GM21717 (cell line): ENCODE results near the gene CC2D1A.

Source experiments
- ATAC-seq: cut with Tn5 transposase; IDR thresholded peaks from one replicate; pipeline ENCODE4 v1.9.1; 2021; ENCODE audit warnings: mild to moderate bottlenecking, moderate library complexity; ENCODE audit not compliant: unreplicated experiment

Gene CC2D1A

DNA sequence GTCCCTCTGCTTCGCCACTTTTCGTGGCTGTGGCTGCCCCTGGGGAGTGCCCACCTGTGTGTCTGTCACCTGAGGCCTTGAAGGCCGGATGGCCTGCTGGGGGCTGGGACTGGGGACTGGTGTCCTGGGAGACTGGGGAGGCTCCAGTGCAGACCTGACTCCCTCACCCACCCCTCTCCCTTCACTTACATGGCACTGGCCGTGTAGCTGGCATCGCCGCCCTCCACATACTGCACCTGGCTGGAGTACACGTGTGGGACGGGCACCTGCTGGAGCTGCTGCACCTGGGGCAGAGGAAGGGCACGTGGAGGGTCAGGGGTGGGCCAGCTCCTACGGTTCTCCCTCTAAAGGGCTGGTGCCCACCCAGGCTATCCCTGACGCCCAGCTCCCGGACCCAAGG lies 71.8 kb downstream of the CC2D1A start:
- no peak for ATAC-seq

DNA sequence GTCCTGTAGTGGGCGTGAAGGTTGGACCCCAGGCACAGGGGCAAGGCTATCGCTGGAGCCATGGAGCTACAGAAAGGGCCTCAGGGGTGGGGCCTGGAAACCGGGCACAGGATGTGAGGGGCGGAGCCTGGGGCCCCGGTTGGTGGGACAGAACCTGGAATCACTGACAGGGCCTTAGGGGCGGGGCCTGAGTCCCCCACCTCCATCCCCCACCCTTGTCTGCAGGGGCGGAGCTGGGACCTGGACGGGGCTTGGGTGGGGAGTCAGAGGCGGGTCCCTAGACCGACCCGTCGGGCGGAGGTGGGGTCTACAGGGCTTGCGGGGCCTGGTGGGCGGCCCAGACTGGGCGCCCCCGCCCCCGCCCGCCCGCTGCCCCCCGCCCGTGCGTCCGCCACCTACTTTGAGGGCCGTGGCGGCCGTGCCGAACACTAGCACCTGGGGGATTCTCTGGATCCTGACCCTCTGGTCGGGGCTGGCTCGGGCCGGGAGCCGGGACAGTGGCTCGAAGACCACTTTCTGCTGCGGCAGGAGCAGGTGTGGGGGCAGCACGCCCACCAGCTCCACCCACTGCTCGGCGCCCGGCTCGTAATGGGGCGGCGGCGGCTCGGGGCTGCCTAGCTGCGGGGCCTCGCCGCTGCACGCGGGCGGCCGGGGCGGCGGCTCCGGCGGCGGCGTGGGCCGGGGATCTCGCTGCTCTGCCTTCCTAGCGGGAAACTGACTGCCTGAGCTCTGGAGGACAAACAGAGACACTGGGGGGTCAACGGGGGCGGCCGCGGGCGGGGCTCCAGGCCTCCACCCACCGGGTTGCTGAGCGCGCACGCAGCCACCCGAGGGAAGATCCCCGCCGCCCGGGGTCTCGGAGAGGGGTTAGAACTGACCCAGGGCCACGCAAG lies 72.6 kb downstream of the CC2D1A start:
- no peak for ATAC-seq

DNA sequence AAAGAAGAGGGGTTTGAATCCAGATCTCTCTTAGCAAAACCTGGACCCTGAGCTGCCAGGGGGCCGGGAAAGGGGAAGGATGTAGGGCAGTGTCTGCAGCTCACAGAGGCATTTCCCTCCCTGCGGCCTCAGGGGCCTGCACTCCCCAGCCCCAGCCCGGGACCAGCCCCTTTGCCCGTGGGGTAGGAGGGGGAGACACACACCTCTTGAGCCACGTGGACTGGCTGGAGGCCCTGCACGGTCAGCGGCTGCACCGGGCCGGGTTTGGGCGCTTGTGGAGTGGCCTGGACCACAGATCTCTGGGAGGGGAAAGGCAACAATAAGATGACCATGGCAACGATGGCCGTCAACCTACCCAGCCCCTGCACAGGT lies 73.2 kb downstream of the CC2D1A start:
- no peak for ATAC-seq

DNA sequence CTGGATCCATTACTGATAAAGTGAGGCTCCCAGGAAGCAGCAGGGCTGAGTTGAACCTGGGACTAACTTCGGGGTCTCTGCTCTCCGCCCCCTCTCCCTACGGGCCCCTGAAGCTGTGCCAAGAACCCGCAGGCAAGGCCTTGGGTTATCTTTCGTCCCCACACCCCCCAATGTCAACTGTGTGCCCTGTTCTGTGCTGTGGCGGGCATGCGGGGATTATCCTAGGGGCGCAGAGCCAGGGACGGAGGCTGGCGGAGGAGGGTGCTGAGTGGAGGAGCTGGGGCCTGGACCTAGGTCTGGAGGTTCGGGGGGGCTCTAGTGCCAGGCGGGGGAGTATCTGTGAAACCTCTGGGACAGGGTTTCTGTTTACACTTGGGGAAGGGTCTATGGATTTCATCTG lies 73.7 kb downstream of the CC2D1A start:
- no peak for ATAC-seq

DNA sequence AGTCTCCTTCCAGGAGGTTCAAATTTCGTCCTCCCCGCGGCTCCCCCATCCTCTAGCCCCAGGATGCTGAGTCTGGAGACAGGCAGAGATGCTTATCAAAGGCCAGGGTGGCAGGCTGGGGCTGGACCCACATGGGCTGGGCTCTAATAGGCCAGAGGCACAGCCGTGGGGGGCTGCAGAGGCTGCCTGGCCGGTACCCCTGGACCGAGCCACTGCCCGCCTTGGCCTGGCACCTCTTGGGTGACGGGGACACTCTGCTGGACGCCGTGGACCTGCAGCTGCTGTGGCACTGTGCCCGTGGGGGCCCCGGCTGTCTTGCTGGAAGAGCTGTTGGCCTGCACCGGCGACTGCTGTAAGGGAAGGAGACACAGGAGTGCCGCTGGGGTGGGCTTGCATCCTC lies 74.3 kb downstream of the CC2D1A start:
- ATAC-seq = no peak
